ENCODE results near the gene ORC5.

DNA sequence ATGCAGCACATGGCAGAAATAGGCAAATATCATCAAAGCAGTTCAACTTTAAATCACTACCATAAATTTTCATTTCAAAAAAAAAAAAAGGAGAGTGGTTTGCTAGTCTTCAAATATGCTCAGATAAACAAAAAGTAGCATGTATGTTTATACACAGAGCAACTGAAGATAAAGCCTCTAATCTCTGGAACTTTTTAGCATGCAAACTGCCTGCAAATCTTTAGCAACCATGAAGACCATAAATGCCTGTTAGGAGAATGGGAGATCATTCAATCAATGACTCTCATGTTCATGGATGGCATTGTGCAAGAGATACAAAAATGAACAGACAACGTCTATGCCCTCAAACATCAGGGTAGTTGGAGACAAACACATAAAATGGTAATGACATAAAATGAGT lies 57.3 kb downstream of the ORC5 start:
- TF ChIP-seq CTCF (conservative IDR thresholded peaks at IDR 0.05; ENCODE audit: low read length), result no peak
- no peak for TF ChIP-seq EZH2phosphoT487 (IDR thresholded peaks at IDR 0.05; ENCODE audit: borderline replicate concordance)
